Keratinocyte (primary cell): ENCODE measurements around the gene SKIDA1. TPM values are rescaled to one million over a fixed set of nuclear protein-coding genes. Genes with fewer than 3 reads are reported as not detected.

Experiments used
- DNase-seq: peaks from one replicate; pipeline ENCODE4 v3.0.0-alpha.2; 2011; ENCODE audit warnings: low read depth, missing footprints, low spot score
- FAIRE-seq: peaks from 2 replicates; lab custom pipeline; 2011; peaks lifted over from hg19 to GRCh38; lab: Jason Lieb, UNC
- H2AFZ ChIP-seq: 2 replicates; pipeline ENCODE4 v1.6.0; 2012; ENCODE audit warnings: low read length, control low read depth, inconsistent platforms; ENCODE audit not compliant: control insufficient read depth
- H3K27ac ChIP-seq: 2 replicates; pipeline ENCODE4 v1.5.1; 2011; ENCODE audit warnings: low read length; ENCODE audit not compliant: control insufficient read depth, insufficient read depth
- H3K27me3 ChIP-seq: 3 replicates; pipeline ENCODE4 v1.6.0; 2011; ENCODE audit warnings: low read length; ENCODE audit not compliant: control insufficient read depth, insufficient read depth; ENCODE audit errors: extremely low read depth
- H3K36me3 ChIP-seq, 2 experiments: 2 replicates in 1 of 2; 3 replicates in 1 of 2; pipeline ENCODE4 v1.5.1; 2011; ENCODE audit warnings: low read length in 2 of 2, mild to moderate bottlenecking in 1 of 2; ENCODE audit not compliant: control insufficient read depth in 2 of 2, insufficient read depth in 2 of 2; ENCODE audit errors: extremely low read depth in 1 of 2
- H3K4me1 ChIP-seq: 3 replicates; pipeline ENCODE4 v1.5.1; 2011; ENCODE audit warnings: low read length; ENCODE audit not compliant: control insufficient read depth, insufficient read depth; ENCODE audit errors: extremely low read depth
- H3K4me2 ChIP-seq: 3 replicates; pipeline ENCODE4 v1.6.0; 2011; ENCODE audit warnings: low read depth, low read length; ENCODE audit not compliant: control insufficient read depth, insufficient read depth; ENCODE audit errors: extremely low read depth
- H3K4me3 ChIP-seq, 3 experiments: fragments of 200-600 bp in 1 of 3; sonication (generic) in 1 of 3; 2 replicates in 2 of 3; 3 replicates in 1 of 3; pipeline ENCODE4 v1.5.1; 2011 to 2016; ENCODE audit warnings: low read length in 3 of 3, mild to moderate bottlenecking in 3 of 3, control low read depth in 2 of 3, inconsistent platforms in 1 of 3, low read depth in 1 of 3, mixed read lengths in 1 of 3, mixed run types in 1 of 3, moderate library complexity in 1 of 3; ENCODE audit not compliant: control insufficient read depth in 2 of 3, insufficient read depth in 2 of 3; ENCODE audit errors: extremely low read depth in 1 of 3
- H3K79me2 ChIP-seq: 2 replicates; pipeline ENCODE4 v1.6.0; 2012; ENCODE audit warnings: low read length; ENCODE audit not compliant: control insufficient read depth, insufficient read depth
- H3K9ac ChIP-seq: 3 replicates; pipeline ENCODE4 v1.6.0; 2011; ENCODE audit warnings: low read length; ENCODE audit not compliant: control insufficient read depth, insufficient read depth; ENCODE audit errors: extremely low read depth
- H3K9me1 ChIP-seq: 3 replicates; pipeline ENCODE4 v1.6.0; 2011; ENCODE audit warnings: low read length; ENCODE audit not compliant: control insufficient read depth, insufficient read depth; ENCODE audit errors: extremely low read depth
- H3K9me3 ChIP-seq: 2 replicates; pipeline ENCODE4 v1.5.1; 2012; ENCODE audit warnings: low read depth, low read length; ENCODE audit not compliant: control insufficient read depth
- H4K20me1 ChIP-seq: 3 replicates; pipeline ENCODE4 v1.6.0; 2011; ENCODE audit warnings: low read length; ENCODE audit not compliant: control insufficient read depth, insufficient read depth; ENCODE audit errors: extremely low read depth
- EZH2 ChIP-seq: IDR thresholded peaks from one replicate; pipeline ENCODE4 v1.6.1; 2012; ENCODE audit warnings: inconsistent platforms, mild to moderate bottlenecking, low read length, moderate library complexity
- dilution Hi-C: fragments of 300-500 bp; cut with MboI; formaldehyde crosslinking; loops from one replicate; pipeline ENCODE4 v1.7.0; 2020; ENCODE audit warnings: low sequenced_read_pairs; ENCODE audit not compliant: extremely low pct_ligation_motif_present
- polyA plus RNA-seq, 5 experiments: library from polyadenylated mRNA; depleted of rRNA in 3 of 5; stranded (reverse) in 3 of 5; stranded (forward) in 1 of 5; unstranded in 1 of 5; fragments of >200 nt; gene quantifications; 1 replicate in 1 of 5; 2 replicates in 3 of 5; 3 replicates in 1 of 5; pipeline versions ENCODE4 v1.2.1 to v1.2.3, GENCODE V29; 2011 to 2012; ENCODE audit warnings: missing spikeins in 2 of 5, low read depth in 1 of 5, low replicate concordance in 1 of 5
- TF ChIP-seq, protein P1 (sequence below), 3 experiments: IDR thresholded peaks in 1 of 3; conservative IDR thresholded peaks in 1 of 3; optimal IDR thresholded peaks in 1 of 3; 2 replicates in 2 of 3; 3 replicates in 1 of 3; pipeline versions ENCODE3 to v1.5.1; 2011; ENCODE audit warnings: low read length in 3 of 3, mild to moderate bottlenecking in 3 of 3, moderate library complexity in 2 of 3, control low read depth in 1 of 3, inconsistent platforms in 1 of 3; ENCODE audit not compliant: insufficient read depth in 2 of 3; ENCODE audit errors: extremely low read depth in 1 of 3

Gene SKIDA1
- polyA plus RNA-seq, 1 donor (not counting 4 experiments of a cell fraction or from before 2014, with no cell fraction given), result 0.13 TPM

DNA sequence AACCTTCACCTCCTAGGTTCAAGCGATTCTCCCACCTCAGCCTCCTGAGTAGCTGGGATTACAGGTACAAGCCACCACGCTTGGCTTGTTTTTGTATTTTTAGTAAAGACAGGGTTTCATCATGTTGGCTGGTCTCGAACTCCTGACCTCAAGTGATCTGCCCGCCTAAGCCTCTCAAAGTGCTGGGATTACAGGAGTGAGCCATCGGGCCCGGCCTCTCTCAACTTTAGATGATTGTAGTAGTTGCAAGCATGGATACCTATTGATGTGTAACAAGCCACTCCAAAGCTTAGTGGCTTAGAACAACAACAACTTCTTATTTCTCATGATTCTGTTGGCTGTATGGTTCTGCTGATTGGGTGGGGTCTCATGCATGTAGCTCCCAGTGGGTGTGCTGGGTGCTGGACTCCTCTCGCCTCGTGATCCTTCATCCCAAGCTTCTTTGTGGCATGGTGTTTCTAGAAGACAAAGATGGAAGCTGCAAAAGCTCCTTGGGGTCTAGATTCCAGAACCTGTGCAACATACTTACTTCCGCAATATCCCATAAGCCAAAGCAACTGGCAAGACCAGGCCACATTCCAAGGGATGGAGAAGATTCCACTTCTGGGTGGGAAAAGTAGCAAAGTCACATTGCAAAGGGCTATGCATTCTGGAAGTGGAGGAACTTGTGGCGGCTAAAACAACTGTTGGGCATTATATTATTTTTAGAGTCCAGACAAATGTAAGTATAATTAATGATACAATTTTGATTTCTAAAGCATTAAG, 37.9 kb downstream of the SKIDA1 start:
- Histone ChIP-seq H3K4me3 (no peak overlapping the region), H4K20me1 (no peaks in the 10 kb centered on the region), H3K4me1 (no peaks in the 10 kb centered on the region), H3K9me1 (no peaks in the 10 kb centered on the region), H3K27ac (no peak overlapping the region), H3K4me2 (no peak overlapping the region), H2AFZ (no peak overlapping the region), H3K36me3 (no peaks in the 10 kb centered on the region), H3K9ac (no peak overlapping the region), H3K27me3 (no peaks in the 10 kb centered on the region), H3K9me3 (no peaks in the 10 kb centered on the region), H3K79me2 (no peaks in the 10 kb centered on the region)
- FAIRE-seq, result no peak
- dilution Hi-C loops, result no loop called here
- DNase-seq, result no peak
- TF ChIP-seq EZH2, result no peak
- TF ChIP-seq, protein P1, sequence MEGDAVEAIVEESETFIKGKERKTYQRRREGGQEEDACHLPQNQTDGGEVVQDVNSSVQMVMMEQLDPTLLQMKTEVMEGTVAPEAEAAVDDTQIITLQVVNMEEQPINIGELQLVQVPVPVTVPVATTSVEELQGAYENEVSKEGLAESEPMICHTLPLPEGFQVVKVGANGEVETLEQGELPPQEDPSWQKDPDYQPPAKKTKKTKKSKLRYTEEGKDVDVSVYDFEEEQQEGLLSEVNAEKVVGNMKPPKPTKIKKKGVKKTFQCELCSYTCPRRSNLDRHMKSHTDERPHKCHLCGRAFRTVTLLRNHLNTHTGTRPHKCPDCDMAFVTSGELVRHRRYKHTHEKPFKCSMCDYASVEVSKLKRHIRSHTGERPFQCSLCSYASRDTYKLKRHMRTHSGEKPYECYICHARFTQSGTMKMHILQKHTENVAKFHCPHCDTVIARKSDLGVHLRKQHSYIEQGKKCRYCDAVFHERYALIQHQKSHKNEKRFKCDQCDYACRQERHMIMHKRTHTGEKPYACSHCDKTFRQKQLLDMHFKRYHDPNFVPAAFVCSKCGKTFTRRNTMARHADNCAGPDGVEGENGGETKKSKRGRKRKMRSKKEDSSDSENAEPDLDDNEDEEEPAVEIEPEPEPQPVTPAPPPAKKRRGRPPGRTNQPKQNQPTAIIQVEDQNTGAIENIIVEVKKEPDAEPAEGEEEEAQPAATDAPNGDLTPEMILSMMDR (optimal IDR thresholded peaks at IDR 0.05 in 1 of 3, IDR thresholded peaks at IDR 0.05 in 1 of 3, conservative IDR thresholded peaks at IDR 0.05 in 1 of 3; ENCODE audit: extremely low read depth in 1 of 3, insufficient read depth in 2 of 3, low read length in 3 of 3), result no peak

DNA sequence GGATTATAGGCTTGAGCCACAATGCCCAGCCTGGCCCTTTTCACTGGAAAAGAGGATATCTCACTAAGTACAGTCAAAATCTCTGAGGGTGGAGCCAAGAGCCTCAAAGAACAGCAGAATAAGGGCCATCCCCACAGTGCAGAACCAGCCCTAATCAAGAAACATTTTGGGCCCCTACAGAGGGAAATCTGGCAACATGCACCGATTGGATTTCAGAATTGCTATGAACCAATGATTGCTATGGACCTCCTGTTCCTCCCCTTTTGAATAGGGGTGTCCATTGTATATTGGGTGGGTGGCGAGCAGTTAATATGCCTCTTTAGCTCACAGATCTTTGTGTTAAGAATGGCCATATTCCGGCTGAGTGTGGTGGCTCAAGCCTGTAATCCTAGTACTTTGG, 42.7 kb downstream of the SKIDA1 start:
- dilution Hi-C loops, result no loop called here
- no peaks in the 10 kb centered on the region for H3K36me3 ChIP-seq
- no peaks in the 10 kb centered on the region for H3K27me3 ChIP-seq
- no peak overlapping the region for H3K4me2 ChIP-seq
- no peaks in the 10 kb centered on the region for H3K9me3 ChIP-seq
- TF ChIP-seq, protein P1 (optimal IDR thresholded peaks at IDR 0.05 in 1 of 3, IDR thresholded peaks at IDR 0.05 in 1 of 3, conservative IDR thresholded peaks at IDR 0.05 in 1 of 3; ENCODE audit: extremely low read depth in 1 of 3, insufficient read depth in 2 of 3, low read length in 3 of 3), result no peak
- TF ChIP-seq EZH2, result no peak
- no peak overlapping the region for H3K4me3 ChIP-seq
- H3K79me2 ChIP-seq, result no peaks in the 10 kb centered on the region
- H3K27ac ChIP-seq, result no peak overlapping the region
- DNase-seq (no peak), FAIRE-seq (no peak)
- H3K9ac ChIP-seq, result no peak overlapping the region
- H4K20me1 ChIP-seq, result no peaks in the 10 kb centered on the region
- H3K9me1 ChIP-seq, result no peaks in the 10 kb centered on the region
- H3K4me1 ChIP-seq, result no peaks in the 10 kb centered on the region
- no peak overlapping the region for H2AFZ ChIP-seq
